HepG2 (cell line): ENCODE data around the gene SAMD4A. TPM values are rescaled to one million over a fixed set of nuclear protein-coding genes. Genes with fewer than 3 reads are reported as not detected.
A peak's percentile ranks its signal among the peaks of the same experiment; 100 is the strongest.

ENCODE experiments used
- BCL6 ChIP-seq: IDR thresholded peaks from 2 replicates; pipeline ENCODE4 v1.6.1; 2016; ENCODE audit warnings: missing genetic modification reagents, missing compliant biosample characterization
- CEBPB ChIP-seq: IDR thresholded peaks from 2 replicates; pipeline ENCODE4 v1.6.1; 2011; ENCODE audit warnings: low read depth, low read length, improper control_type of control experiment, borderline replicate concordance
- FLYWCH1 ChIP-seq: sonication (generic); formaldehyde crosslinking; IDR thresholded peaks from 2 replicates; pipeline ENCODE4 v1.8.1; 2023; ENCODE audit warnings: mild to moderate bottlenecking, missing genetic modification reagents
- KLF11 ChIP-seq: IDR thresholded peaks from 2 replicates; pipeline ENCODE4 v1.6.1; 2016; ENCODE audit warnings: missing compliant biosample characterization
- PRPF4 ChIP-seq: fragments of 200-400 bp; formaldehyde crosslinking; IDR thresholded peaks from 2 replicates; pipeline ENCODE4 v1.6.1; 2016; ENCODE audit warnings: low read length, low read depth; ENCODE audit not compliant: poor library complexity, severe bottlenecking
- SOX13 ChIP-seq, 3 experiments: fragments of 450-650 bp in 1 of 3; sonication (generic) in 1 of 3; formaldehyde crosslinking in 1 of 3; IDR thresholded peaks in 2 of 3; conservative IDR thresholded peaks in 1 of 3; 2 replicates each; pipeline versions ENCODE4 v1.5.0 to v1.6.1; 2016 to 2020; ENCODE audit warnings: antibody characterized with exemption in 1 of 3, mild to moderate bottlenecking in 1 of 3, missing compliant biosample characterization in 1 of 3, missing genetic modification reagents in 1 of 3, moderate library complexity in 1 of 3
- TBL1XR1 ChIP-seq: fragments of 150-350 bp; IDR thresholded peaks from 2 replicates; pipeline ENCODE4 v1.6.1; 2014; ENCODE audit warnings: borderline replicate concordance, low read length; ENCODE audit not compliant: partially characterized antibody
- ZBTB38 ChIP-seq: sonication (generic); formaldehyde crosslinking; IDR thresholded peaks from 2 replicates; pipeline ENCODE4 v1.5.1; 2020; ENCODE audit warnings: mild to moderate bottlenecking, missing genetic modification reagents
- ZNF160 ChIP-seq: sonication (generic); formaldehyde crosslinking; IDR thresholded peaks from 2 replicates; pipeline ENCODE4 v1.8.0; 2022; ENCODE audit warnings: mild to moderate bottlenecking, inconsistent platforms, missing genetic modification reagents
- ZNF263 ChIP-seq: sonication (generic); formaldehyde crosslinking; IDR thresholded peaks from 2 replicates; pipeline ENCODE4 v1.4.0; 2020; ENCODE audit warnings: missing genetic modification reagents
- ZNF326 ChIP-seq: sonication (generic); formaldehyde crosslinking; IDR thresholded peaks from 2 replicates; pipeline ENCODE4 v1.4.0; 2020; ENCODE audit warnings: missing genetic modification reagents, borderline replicate concordance
- ZNF33B ChIP-seq: sonication (generic); formaldehyde crosslinking; IDR thresholded peaks from 2 replicates; pipeline ENCODE4 v1.5.1; 2020; ENCODE audit warnings: mild to moderate bottlenecking, missing genetic modification reagents
- polyA plus RNA-seq, 8 experiments: library from polyadenylated mRNA; depleted of rRNA in 3 of 8; stranded (reverse) in 7 of 8; unstranded in 1 of 8; fragments of >200 nt; fragmentation: Illumina TruSeq in 4 of 8; extraction: Trizol in 4 of 8; gene quantifications; 2 replicates each; pipeline versions ENCODE4 v1.2.1 to v1.2.3, GENCODE V29; 2011 to 2016; ENCODE audit warnings: low read depth in 4 of 8, missing spikeins in 1 of 8, mixed read lengths in 1 of 8; ENCODE audit not compliant: insufficient read depth in 1 of 8
- total RNA-seq, 5 experiments: library from RNA; depleted of rRNA; stranded (reverse); fragments of >200 nt; fragmentation: Illumina TruSeq; extraction: Trizol; gene quantifications; 2 replicates each; pipeline ENCODE4 v1.2.3, GENCODE V29; 2016; ENCODE audit warnings: low read depth in 1 of 5
- TF ChIP-seq, protein P1 (sequence below): sonication (generic); formaldehyde crosslinking; IDR thresholded peaks from 2 replicates; pipeline ENCODE4 v1.5.0; 2020; ENCODE audit warnings: missing genetic modification reagents, mild to moderate bottlenecking, borderline replicate concordance
- TF ChIP-seq, protein P2 (sequence below), 2 experiments: sonication (generic) in 1 of 2; formaldehyde crosslinking in 1 of 2; IDR thresholded peaks; 2 replicates each; pipeline versions ENCODE4 v1.6.1 to v1.9.0; 2014 to 2022; ENCODE audit warnings: antibody characterized with exemption in 1 of 2, borderline replicate concordance in 1 of 2, inconsistent platforms in 1 of 2, low read depth in 1 of 2, missing genetic modification reagents in 1 of 2
- TF ChIP-seq, protein P3 (sequence below): sonication (generic); formaldehyde crosslinking; IDR thresholded peaks from 2 replicates; pipeline ENCODE4 v1.5.0; 2020; ENCODE audit warnings: mild to moderate bottlenecking, missing genetic modification reagents, borderline replicate concordance
- TF ChIP-seq, protein P4 (sequence below): IDR thresholded peaks from 2 replicates; pipeline ENCODE4 v1.6.1; 2016; ENCODE audit warnings: control low read depth
- TF ChIP-seq, protein P5 (sequence below), 2 experiments: fragments of 450-650 bp in 1 of 2; sonication (generic) in 1 of 2; formaldehyde crosslinking; IDR thresholded peaks; 2 replicates each; pipeline versions ENCODE4 v1.5.0 to v1.8.0; 2020 to 2022; ENCODE audit warnings: mild to moderate bottlenecking in 1 of 2, missing genetic modification reagents in 1 of 2

SAMD4A gene
- total and polyA plus RNA-seq, 2 of the 13 experiments (the other 11 are each of a cell fraction or from before 2014, with no cell fraction given), result 11.8 to 13.0 TPM

DNA sequence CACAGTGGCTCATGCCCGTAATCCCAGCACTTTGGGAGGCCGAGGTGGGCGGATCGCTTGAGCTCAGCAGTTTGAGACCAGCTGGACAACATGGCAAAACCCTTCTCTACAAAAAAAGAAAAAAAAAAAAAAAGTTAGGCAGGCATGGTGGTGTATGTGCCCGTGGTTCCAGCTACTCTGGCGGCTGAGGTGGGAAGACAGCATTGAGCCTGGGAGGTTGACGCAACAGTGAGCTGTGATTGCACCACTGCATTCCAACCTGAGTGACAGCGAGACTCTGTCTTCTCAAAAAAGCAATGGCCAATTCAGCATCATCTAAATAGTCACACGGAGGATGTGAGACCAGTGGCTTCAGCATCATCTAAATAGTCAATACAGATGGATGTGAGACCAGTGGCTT, 10.4 kb upstream of the SAMD4A start (continued):
- TF ChIP-seq PRPF4 (no peak), SOX13 (IDR thresholded peaks at IDR 0.05) (no peak), SOX13 (CRISPR knock-in tag; conservative IDR thresholded peaks at IDR 0.05 in 1 of 2, IDR thresholded peaks at IDR 0.05 in 1 of 2) (peak in 1 of 2 experiments; percentile 54; a peak in 2 of 4 replicates), CEBPB (peak; percentile 100), ZNF326 (no peak), BCL6 (peak; percentile 40; the same call in 1 of the 2 replicates), FLYWCH1 (no peak), ZBTB38 (no peak), ZNF160 (CRISPR knock-in tag) (no peak), TBL1XR1 (no peak), ZNF33B (CRISPR knock-in tag) (no peak), ZNF263 (CRISPR knock-in tag) (no peak), KLF11 (CRISPR knock-in tag) (no peak)
- TF ChIP-seq, protein P1, sequence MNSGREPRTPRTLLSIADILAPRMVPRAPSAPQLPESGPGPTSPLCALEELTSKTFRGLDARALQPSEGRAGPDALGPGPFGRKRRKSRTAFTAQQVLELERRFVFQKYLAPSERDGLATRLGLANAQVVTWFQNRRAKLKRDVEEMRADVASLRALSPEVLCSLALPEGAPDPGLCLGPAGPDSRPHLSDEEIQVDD (CRISPR knock-in tag), result no peak
- TF ChIP-seq, protein P2, sequence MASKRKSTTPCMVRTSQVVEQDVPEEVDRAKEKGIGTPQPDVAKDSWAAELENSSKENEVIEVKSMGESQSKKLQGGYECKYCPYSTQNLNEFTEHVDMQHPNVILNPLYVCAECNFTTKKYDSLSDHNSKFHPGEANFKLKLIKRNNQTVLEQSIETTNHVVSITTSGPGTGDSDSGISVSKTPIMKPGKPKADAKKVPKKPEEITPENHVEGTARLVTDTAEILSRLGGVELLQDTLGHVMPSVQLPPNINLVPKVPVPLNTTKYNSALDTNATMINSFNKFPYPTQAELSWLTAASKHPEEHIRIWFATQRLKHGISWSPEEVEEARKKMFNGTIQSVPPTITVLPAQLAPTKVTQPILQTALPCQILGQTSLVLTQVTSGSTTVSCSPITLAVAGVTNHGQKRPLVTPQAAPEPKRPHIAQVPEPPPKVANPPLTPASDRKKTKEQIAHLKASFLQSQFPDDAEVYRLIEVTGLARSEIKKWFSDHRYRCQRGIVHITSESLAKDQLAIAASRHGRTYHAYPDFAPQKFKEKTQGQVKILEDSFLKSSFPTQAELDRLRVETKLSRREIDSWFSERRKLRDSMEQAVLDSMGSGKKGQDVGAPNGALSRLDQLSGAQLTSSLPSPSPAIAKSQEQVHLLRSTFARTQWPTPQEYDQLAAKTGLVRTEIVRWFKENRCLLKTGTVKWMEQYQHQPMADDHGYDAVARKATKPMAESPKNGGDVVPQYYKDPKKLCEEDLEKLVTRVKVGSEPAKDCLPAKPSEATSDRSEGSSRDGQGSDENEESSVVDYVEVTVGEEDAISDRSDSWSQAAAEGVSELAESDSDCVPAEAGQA (IDR thresholded peaks at IDR 0.05; ENCODE audit: low read depth), result no peak
- TF ChIP-seq, protein P2 (CRISPR knock-in tag; IDR thresholded peaks at IDR 0.05; ENCODE audit: borderline replicate concordance), result no peak
- TF ChIP-seq, protein P3, sequence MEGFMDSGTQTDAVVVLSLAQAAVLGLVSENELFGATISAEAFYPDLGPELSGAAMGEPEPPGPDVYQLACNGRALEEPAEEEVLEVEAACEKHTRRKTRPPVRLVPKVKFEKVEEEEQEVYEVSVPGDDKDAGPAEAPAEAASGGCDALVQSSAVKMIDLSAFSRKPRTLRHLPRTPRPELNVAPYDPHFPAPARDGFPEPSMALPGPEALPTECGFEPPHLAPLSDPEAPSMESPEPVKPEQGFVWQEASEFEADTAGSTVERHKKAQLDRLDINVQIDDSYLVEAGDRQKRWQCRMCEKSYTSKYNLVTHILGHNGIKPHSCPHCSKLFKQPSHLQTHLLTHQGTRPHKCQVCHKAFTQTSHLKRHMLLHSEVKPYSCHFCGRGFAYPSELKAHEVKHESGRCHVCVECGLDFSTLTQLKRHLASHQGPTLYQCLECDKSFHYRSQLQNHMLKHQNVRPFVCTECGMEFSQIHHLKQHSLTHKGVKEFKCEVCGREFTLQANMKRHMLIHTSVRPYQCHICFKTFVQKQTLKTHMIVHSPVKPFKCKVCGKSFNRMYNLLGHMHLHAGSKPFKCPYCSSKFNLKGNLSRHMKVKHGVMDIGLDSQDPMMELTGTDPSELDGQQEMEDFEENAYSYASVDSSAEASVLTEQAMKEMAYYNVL, result no peak
- TF ChIP-seq, protein P4, sequence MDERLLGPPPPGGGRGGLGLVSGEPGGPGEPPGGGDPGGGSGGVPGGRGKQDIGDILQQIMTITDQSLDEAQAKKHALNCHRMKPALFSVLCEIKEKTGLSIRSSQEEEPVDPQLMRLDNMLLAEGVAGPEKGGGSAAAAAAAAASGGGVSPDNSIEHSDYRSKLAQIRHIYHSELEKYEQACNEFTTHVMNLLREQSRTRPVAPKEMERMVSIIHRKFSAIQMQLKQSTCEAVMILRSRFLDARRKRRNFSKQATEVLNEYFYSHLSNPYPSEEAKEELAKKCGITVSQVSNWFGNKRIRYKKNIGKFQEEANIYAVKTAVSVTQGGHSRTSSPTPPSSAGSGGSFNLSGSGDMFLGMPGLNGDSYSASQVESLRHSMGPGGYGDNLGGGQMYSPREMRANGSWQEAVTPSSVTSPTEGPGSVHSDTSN (CRISPR knock-in tag), result peak; percentile 80
- TF ChIP-seq, protein P5, sequence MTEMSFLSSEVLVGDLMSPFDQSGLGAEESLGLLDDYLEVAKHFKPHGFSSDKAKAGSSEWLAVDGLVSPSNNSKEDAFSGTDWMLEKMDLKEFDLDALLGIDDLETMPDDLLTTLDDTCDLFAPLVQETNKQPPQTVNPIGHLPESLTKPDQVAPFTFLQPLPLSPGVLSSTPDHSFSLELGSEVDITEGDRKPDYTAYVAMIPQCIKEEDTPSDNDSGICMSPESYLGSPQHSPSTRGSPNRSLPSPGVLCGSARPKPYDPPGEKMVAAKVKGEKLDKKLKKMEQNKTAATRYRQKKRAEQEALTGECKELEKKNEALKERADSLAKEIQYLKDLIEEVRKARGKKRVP (CRISPR knock-in tag; IDR thresholded peaks at IDR 0.05), result peak; percentile 92 to 100
